Left cardiac atrium (tissue), 4 donors: ENCODE data around the gene SPNS2. TPM values are rescaled to one million over a fixed set of nuclear protein-coding genes. Genes with fewer than 3 reads are reported as not detected.

Experiments used
- ATAC-seq, 2 donors: fragments of 200-7000 bp; cut with Tn5 transposase; one replicate each; pipeline ENCODE4 v1.9.1; 2020; ENCODE audit warnings: mild to moderate bottlenecking in 2 of 2, moderate library complexity in 2 of 2
- DNase-seq: peaks from one replicate; pipeline ENCODE4 v3.0.0-alpha.2; 2020
- intact Hi-C, 2 donors: fragments of 100-400 bp; cut with DNase I; formaldehyde crosslinking; loops; one replicate each; pipeline versions ENCODE4 v1.14.1 to v1.15.1; 2022 to 2023
- total RNA-seq, 2 donors: library from RNA; stranded (reverse); fragmentation: NEBNext Ultra II Directional; extraction: Animal tissue kit (Norgen Biotek cat#: 25700); gene quantifications; one replicate each; pipeline ENCODE4 v1.2.1, GENCODE V29; 2021
- donor health status: DM: no; HTN: yes; CAD: no.
- donor health status: DM: no; HTN: yes; CAD: no; lungs with severe emphysema.
- donor health status: DM: yes; HTN: yes; CAD: no.
- donor health status: Dilated cardiomyopathy.

SPNS2 gene
- total RNA-seq, 2 donors from 2014 or later: 14.2 to 23.4 TPM

DNA sequence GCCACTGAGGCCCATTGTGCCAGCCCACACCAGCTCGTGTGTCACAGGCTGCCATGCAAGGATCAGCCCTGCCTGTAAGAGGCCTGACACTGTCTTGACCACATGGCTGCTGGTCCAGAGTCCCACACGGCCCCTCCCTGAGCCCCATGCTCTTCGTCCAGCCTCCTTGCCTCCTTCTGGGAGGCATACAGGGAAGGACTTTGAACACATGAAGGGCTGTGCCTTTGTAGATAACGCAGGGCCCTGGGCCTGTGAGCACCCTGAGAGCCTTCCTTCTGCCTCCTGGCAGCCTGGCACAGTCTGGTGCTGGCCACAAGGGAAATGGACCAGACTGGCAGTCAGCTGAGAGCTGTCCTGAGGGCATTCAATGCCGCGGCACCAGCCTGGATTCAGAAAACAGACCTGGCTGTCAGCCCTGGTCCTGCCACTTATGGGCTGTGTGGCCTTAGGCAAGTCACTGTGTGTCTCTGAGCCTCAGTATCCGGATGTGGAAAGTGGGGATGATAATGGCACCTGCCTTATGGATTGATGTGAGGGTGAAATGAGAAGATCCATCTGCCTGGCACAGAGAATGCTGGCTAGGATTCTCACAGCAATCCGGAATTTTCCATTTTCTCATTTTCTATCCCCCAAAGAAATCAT lies 19.2 kb upstream of the SPNS2 start:
- no peak for DNase-seq
- intact Hi-C loops: no loop called here
- ATAC-seq: peak in 1 of 2 donors; percentile 21

DNA sequence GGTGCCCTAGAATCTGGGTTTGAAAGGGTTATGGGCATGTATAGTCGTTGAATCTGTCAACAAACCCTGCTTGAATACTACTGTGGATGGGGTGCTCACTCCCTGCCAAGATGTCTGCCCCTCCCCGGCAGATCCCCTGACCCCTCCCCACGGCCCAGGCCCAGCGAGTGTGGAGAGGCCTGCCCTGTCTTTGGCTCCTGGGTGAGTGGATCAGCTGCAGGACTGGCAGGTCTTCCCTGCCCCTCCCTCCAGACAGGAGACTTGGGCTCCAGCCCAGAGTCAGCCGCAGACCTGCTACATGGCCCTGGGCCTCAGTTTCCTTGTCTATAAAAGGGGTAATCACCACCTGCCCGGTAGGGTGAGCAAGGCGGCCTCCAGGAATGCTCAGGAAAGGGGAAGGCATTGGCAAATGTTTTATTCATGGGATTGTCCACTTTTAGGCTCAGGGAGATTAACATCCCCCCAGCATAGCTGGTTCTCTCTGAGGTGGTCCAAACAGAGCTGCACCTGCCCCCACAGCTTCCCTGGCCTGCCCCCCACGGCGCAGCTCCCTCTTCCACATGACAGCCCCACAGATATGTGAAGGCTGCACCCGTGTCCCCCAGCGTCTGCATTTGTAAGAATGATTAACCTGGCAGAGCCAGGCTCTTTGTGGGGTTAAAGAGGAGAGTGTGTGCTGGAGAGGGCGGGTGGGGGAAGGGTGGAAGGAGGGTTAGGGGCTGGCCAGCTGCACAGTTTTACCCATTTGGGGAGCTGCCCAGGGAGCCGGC lies 18.5 kb upstream of the SPNS2 start:
- DNase-seq (no peak), ATAC-seq (no peak)
- intact Hi-C loops: no loop called here

DNA sequence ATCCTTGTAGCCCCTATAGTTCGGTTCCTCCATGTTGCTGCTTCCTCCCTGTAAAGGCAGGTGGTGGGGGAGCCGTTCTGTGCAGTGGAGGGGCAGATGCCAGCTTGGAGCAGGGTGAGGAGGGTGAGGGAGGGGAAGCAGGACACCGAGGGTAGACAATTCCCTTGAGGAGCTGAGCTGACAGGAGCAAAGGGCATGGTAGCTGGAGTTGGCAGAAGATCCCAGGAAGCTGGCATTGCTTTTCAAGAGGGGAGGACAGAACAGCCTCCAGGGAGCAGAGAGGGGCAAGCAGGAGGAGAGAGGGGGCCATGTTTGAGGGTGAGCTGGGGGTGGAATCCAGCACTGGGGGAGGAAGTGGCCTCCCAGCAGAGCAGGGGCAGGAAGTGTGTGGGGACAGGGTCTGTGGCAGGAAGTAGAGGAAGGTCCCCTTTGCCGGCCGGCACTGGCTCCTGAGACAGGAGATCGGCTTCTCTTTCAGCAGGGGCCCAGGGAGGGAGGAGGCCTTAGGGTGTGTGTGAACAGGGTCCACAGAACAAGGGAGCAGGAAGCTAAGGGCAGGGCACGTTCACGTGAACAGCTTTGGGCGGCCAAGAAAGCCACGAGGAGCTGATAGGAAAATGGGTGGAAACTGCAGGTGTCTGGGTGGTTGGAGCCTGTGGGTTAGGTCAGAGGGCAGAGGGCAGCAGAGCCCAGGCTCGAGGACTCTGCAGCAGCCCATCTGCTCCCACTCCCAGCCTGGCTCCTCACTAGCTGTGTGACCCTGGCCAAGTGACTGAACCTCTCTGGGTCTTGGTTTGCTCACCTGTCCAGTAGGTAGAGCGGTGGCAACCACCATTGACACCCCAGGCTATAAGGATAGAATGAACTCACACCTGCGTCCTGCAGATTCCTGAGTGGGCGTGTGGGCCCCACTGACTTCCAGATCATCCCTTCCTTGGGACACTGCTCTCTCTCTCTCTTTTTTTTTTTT lies 17.5 kb upstream of the SPNS2 start:
- intact Hi-C loops: no loop called here
- DNase-seq (peak; percentile 30), ATAC-seq (peak; percentile 13 to 35)

DNA sequence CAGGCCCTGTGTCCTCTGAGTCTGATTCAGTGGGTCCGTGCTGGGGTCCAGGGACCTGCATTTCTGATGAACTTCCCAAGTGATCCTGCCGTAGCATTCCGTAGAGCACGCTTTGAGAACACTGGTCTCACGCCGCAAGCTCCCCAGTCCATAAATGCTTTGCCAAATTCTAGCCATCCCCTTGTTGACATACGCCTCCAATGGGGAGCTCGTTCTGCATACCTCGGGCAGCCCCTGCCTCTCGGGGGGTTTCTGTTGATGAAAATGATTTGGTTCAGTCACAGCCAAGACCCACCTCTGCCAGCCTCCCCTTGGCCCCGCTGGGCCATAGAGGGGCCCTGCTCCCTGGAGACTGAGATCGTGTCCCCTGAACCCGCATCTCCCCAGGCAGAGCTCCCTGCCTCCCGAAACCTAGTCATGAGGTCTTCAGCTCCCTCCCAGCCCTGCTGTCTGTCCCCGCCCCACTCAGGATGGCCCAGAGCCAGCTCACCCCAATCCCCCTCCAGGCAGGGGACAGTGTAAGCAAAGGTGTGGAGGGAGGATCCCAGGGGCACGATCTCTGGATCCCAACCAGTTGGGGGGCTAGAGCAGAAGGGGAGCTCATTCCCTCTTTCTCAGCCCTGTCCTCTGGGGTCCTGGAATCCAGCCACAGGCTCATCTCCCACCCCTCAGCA lies 16.2 kb upstream of the SPNS2 start:
- DNase-seq: no peak
- ATAC-seq: no peak
- intact Hi-C loops: no loop called here

DNA sequence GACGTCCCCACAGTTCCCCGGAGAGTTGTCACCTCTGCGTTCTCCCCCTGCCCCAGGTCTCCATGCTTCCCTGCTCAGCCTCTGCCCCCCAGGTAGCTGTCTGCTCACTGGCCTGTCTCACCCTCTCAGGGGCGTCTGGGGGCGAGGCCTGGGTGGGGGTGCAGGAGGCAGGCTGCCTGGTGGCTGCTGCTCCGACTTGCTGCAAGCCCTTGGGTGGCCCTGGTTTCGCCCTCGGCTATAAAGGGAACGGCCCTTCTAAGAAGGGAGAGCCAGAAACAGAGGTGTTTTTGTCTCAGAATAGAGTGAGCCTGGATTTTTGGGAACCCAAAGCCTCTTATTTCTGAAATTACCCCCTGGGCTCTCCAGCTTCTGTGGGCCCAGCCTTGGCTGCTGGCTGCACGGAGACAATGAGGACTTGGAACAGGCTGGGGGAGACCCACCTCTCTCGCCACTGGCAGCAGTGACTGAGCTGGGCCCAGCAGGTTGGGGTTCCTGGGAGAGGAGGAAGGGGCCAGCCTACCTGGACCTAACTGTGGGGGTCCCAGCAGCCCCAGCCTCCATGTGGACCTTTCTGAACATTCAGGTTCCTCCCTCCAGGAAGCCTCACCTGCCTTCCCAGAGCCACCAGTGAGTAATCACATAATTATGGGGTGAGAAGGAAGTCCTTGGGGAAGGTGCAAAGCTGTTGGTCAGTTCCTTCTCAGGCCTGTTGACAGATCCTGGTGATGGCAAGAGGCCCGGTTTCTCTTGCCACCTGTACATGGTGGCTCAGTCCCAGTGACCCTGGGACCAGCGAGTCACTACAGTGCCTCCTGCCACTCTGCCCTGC lies 15.5 kb upstream of the SPNS2 start:
- ATAC-seq (peak in 1 of 2 donors; percentile 21), DNase-seq (no peak)
- intact Hi-C loops: no loop called here

DNA sequence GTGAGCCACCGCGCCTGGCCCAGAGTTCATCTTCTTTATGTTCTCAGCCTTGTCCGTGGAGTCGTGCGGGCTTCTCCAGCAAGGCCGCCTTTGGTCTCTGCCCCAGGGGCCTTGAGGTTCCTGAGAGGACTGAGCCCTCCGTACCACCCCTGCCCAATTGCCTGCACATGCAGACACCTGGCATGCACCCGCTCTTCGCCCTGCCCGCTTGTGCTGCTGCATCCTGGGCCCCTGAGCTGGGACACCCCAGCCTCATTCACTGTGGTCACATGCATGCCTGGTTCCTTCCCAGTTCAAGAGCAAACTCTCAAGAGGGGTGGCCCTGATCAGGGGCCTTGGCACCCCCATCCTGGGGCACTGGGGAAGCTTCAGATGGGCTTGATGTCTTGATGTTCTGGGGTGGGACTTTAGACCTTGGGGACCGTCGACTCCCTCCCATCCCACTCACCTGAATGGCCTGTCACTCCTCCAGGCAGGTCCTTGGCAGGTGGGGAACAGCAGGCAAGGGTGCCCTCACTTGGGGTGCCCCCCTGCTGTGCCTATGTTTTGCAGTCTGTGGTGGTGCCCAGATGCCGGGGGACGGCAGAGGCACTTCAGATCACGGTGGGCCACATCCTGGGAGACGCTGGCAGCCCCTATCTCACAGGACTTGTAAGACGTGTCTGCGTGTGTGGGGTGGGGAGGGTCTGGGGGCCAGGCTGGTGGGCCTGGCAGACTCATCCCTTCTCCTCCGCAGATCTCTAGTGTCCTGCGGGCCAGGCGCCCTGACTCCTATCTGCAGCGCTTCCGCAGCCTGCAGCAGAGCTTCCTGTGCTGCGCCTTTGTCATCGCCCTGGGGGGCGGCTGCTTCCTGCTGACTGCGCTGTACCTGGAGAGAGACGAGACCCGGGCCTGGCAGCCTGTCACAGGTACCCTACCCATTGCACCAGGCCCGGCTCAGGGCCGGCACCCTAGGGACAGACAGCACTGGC lies 12.7 kb upstream of the SPNS2 start:
- DNase-seq (peak; percentile 51), ATAC-seq (no peak)
- intact Hi-C loops: no loop called here

DNA sequence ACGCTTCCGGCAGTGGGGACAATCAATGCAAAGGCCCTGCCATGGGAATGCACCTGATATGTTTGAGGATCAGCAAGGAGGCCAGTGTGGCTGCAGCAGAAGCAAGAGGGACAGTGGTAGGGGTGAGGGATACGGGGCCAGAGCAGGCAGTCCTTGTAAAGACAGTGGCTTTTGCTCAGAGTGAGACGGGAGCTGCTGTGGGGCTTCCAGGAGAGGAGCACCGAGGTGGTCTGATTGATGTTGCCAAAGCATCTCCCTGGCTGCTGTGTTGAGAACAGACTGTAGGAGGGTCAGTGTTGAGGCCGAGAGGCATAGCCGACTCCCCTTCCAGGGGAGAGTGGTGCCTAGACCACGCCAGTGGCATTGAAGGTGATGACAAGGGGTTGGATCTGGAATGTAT lies 11.4 kb upstream of the SPNS2 start:
- intact Hi-C loops: no loop called here
- no peak for ATAC-seq
- DNase-seq: no peak

DNA sequence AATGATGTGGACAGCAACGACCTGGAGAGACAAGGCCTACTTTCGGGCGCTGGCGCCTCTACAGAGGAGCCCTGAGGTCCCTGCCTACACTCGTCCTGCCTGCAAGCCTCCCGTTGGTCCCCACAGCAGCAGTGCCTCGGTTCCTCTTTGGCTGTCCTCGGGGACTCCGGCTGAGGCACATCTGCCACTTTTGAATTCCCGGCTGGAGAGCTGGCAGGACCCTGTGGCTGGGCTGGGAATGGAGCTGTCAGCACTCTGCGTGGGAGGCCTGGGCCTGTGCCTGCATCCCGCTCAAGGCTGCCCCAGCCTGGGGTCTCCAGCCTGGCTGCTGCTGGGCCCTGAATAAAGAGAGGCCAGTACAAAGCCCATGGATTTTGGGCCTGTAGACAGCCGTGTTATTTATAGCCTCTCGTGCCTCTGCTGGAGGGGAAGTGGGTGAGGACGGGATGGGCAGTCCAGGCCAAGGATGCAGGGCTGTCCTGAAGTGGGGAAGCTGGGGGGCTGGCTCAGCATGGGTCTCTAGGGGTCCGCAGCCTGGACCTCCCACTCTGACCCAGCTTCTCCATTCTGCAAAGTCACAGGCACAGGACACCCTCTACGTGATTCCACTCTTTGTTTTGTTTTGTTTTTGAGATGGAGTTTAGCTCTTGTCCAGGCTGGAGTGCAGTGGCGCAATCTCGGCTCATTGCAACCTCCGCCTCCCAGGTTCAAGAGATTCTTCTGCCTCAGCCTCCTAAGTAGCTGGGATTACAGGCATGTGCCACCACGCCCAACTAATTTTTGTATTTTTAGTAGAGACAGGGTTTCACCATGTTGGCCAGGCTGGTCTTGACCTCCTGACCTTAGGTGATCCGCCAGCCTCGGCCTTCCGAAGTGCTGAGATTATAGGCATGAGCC lies 10.6 kb upstream of the SPNS2 start:
- no peak for DNase-seq
- intact Hi-C loops: no loop called here
- no peak for ATAC-seq

DNA sequence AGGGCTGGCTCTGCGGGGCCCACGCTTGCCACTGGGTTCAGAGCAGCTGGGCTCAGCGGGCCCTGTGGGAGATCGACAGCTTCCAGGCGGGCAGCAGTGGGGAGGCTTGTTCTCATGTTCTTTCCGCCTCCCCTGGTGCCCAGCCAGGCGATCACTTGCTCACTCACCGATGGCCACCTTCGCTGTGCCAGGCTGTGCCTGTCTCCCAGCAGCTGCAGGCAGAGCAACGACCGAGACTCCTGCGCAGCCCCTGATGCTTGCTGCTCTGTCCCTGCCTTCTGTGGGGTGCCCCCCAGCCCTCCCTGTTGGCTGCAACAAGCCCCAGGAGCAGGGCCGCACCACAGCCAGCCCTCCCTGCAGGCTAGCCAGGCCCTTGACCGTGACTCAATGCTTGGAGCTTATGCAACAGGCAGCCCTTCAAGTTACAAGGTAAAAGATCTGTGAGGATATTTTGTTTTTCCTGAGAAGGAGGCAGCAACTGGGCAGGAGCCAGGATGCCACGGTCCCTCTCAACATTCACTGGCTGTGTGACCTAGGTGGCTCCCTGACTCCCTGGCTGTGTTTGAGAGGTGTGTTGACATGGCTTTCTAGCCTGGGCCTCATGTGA lies 9.6 kb upstream of the SPNS2 start:
- intact Hi-C loops: no loop called here
- ATAC-seq (peak in 1 of 2 donors; percentile 34), DNase-seq (no peak)

DNA sequence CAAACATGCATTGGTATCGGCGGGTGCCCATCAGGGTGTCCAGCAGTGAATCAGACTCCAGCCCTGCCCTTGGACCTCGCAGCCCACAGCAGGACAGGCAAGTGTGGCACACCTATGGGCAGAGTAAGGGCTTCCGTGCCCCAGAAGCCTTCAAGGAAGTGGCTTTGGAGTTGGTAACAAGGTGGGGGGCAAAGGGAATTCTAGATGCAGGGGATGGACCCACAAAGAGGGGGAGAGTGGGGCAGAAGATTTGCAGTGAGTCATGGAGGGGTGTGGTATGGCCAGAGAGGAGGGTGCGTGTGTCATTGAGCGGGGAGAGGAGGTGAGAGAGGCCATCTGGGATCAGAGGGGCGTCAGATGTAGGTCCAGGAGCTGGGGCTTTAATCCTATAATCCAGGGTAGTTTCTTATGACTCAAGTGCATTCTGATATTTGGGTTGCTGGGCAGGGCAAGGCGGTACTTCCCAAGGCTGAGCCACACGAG lies 8.5 kb upstream of the SPNS2 start:
- intact Hi-C loops: no loop called here
- DNase-seq (no peak), ATAC-seq (no peak)

DNA sequence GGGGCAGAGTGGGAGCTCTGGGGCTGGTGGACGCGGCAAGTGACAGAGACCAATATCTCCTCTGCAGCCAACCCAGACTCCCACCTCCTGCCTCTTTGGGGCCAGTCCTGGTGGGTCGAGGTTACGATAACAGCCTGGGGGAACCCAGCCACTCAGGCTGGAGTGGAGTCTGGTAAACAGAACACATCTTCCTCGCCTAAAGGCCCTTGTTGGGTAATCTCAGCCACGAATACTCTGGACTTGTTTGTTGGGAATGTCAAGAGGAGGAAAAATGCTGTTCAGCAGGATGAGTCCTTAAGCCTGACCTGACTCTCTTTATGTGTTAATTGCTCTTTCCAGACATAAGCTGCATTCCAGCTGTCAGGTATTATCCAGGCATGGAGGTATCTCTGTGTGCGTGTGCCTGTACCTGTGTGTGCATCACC lies 8.0 kb upstream of the SPNS2 start:
- ATAC-seq: no peak
- DNase-seq: no peak
- intact Hi-C loops: no loop called here

DNA sequence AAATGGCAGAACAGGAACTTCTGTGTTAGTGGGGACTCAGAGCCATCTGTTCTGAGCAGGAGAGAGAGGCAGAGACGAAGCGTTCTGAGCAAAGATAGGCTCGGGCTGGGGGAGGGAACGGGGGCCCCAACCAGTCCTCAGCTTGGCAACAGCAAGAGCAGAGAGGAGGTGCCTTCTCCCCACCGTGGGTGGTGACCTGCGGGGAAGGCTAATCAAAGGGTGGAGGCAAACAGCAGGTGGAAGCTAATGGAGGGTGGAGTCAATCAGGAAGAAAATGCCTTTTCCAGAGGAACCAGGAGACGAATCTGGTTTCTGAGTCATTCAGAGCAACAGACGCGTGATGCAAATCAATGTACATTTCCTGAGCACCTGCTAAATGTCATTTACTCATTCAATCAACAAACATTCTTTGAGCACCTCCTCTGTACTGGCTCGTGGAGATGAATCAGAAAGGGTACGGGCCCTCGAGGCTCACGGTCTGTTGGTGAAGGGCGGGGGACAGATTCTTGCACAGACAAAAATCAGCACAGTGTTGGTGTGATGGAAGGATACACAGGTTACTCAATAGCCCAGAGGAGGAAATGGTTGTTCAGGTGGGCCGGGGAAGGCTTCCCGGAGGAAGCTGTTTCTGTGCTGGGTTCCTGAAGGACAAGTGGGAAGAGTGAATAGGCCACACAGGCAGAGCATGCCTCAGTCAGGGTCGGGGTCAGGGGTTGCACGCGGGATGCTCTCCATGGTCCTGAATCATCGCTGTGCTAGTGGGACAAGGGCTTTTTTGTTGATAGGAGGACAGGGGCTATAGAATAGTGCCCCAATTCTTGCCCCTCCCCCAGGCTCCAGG lies 5.7 kb upstream of the SPNS2 start:
- ATAC-seq (peak in 1 of 2 donors; percentile 45), DNase-seq (no peak)
- intact Hi-C loops: no loop called here

DNA sequence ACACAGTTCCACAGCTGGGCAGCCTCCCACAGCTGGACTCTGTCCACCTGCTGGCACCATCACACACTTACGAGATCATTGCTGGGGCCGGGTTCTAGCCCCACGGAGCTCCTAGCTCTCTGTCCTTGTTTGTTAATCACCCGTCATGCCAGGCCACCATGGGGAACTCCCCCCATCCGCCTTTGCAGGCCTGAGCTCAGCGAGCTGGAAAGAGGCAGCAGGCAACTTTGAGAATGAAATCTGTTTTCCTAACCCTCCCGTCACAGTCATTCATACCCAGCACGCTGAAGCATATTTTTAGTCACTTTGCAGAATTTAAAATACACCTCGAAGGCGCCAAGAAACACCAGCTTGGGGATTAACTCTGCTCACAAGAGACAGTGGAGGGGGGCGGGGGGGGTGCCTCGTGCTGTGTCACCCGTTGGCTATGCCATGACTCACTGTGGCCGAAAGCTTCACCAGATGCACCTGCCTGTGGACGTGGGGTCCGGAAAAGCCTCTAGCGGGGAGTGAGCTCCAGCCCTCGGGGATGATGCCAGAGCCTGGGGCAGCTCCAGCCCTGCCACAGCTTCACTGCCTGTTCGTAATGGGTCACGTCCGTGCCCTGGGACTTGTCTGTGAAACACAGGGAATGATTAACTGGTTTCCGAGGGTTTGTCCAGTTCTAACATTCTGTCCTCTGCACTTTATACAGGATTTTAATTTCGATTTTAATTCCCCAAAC lies 1.4 kb upstream of the SPNS2 start:
- DNase-seq (no peak), ATAC-seq (peak in 1 of 2 donors; percentile 9)
- intact Hi-C loops: no loop called here
